ENCODE results near the gene E2F4. TPM values are rescaled to one million over a fixed set of nuclear protein-coding genes. Genes with fewer than 3 reads are reported as not detected.

Gene E2F4
- total and polyA plus RNA-seq, 2 donors: 28.0 to 65.0 TPM

- Histone ChIP-seq H3K27ac (ENCODE audit: low read depth) (peak overlapping the region; percentile 44), H3K36me3 (ENCODE audit: insufficient read depth) (no peaks in the 10 kb centered on the region), H3K4me3 (ENCODE audit: low read depth, low read length) (no peak overlapping the region), H3K4me1 (ENCODE audit: insufficient read depth) (no peaks in the 10 kb centered on the region)
- WGBS: 69% methylated on average over 10 of the region's 10 CpGs
- no peak for DNase-seq (ENCODE audit: extremely low spot score)
These were observed 49.3 kb downstream of the E2F4 start for GRCh38 chr16:67241008-67241900.

DNA sequence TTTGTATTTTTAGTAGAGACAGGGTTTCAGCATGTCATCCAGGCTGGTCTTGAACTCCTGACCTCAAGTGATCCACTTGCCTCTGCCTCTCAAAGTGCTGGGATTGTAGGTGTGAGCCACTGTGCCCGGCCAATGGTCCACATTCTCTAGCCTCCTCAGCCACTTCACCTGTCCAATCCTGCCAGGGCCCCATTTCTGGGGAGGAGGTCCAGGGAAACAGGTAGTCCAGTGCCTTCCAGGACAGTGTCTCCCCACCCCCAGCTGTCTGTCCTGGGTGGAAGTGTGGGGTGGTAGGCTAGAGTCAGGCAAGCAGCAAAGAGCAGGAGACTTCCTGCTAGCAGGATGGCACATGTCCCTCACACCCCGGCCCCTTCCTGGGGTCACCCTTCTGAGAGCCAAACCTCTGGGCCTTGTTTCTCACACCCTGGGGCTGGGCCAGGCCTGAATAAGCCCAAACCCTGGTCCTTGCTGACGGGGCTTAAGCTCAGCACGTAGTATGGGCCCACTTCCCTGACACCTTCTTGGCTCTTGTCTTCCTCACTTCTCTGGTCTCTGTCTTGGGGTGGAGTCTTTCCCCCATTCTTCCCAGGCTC is 50.3 kb downstream of the E2F4 start:
- Histone ChIP-seq H3K4me1 (ENCODE audit: insufficient read depth) (no peaks in the 10 kb centered on the region), H3K27ac (ENCODE audit: low read depth) (no peak overlapping the region), H3K4me3 (ENCODE audit: low read depth, low read length) (no peak overlapping the region), H3K36me3 (ENCODE audit: insufficient read depth) (no peaks in the 10 kb centered on the region)
- DNase-seq (ENCODE audit: extremely low spot score): no peak
- WGBS: 62% methylated on average over 4 of the region's 4 CpGs

GRCh38 chr16:67243481-67243880 is 51.5 kb downstream of the E2F4 start:
- H3K4me1 ChIP-seq (ENCODE audit: insufficient read depth): no peaks in the 10 kb centered on the region

GRCh38 chr16:67244387-67245185 is 52.6 kb downstream of the E2F4 start:
- whole genome bisulfite sequencing: 33% methylated on average over 5 of the region's 5 CpGs

More at GRCh38 chr16:67243481-67243880, 51.5 kb downstream of the E2F4 start:
- Histone ChIP-seq H3K4me3 (ENCODE audit: low read depth, low read length) (no peak overlapping the region), H3K27ac (ENCODE audit: low read depth) (no peak overlapping the region), H3K36me3 (ENCODE audit: insufficient read depth) (no peaks in the 10 kb centered on the region)
- WGBS: 82% methylated on average over 4 of the region's 4 CpGs
- DNase-seq (ENCODE audit: extremely low spot score): no peak

DNA sequence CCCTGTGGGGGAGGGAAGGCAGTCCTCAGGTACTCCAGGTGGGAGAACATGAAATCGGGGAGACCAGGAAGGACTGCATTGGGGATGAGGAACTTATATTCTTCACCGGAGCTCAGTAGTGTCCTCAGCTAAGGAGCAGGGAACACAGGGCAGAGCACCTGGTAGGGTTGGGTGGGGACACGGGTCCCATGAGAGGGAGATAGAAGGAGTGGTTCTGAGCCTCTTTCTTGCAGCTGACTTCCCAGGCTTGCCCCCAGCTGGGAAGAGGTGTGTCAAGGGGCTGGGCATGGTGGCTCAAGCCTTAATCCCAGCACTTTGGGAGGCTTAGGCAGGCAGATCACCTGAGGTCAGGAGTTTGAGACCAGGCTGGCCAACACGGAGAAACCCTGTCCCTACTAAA is 53.2 kb downstream of the E2F4 start:
- no peaks in the 10 kb centered on the region for H3K36me3 ChIP-seq (ENCODE audit: insufficient read depth)
- 69% methylated on average over 4 of the region's 4 CpGs for WGBS
- no peak overlapping the region for H3K4me3 ChIP-seq (ENCODE audit: low read depth, low read length)
- no peak for DNase-seq (ENCODE audit: extremely low spot score)
- no peak overlapping the region for H3K27ac ChIP-seq (ENCODE audit: low read depth)
- no peaks in the 10 kb centered on the region for H3K4me1 ChIP-seq (ENCODE audit: insufficient read depth)

More at GRCh38 chr16:67244387-67245185, 52.6 kb downstream of the E2F4 start:
- H3K4me1 ChIP-seq (ENCODE audit: insufficient read depth): no peaks in the 10 kb centered on the region
- H3K27ac ChIP-seq (ENCODE audit: low read depth): no peak overlapping the region
- H3K36me3 ChIP-seq (ENCODE audit: insufficient read depth): no peaks in the 10 kb centered on the region
- DNase-seq (ENCODE audit: extremely low spot score): no peak
- H3K4me3 ChIP-seq (ENCODE audit: low read depth, low read length): no peak overlapping the region

GRCh38 chr16:67245674-67246080 is 53.7 kb downstream of the E2F4 start:
- Histone ChIP-seq H3K4me1 (ENCODE audit: insufficient read depth) (no peaks in the 10 kb centered on the region), H3K4me3 (ENCODE audit: low read depth, low read length) (peak overlapping the region; percentile 69), H3K27ac (ENCODE audit: low read depth) (peak overlapping the region; percentile 66), H3K36me3 (ENCODE audit: insufficient read depth) (no peaks in the 10 kb centered on the region)
- WGBS: 12% methylated on average over 8 of the region's 8 CpGs
- DNase-seq (ENCODE audit: extremely low spot score): no peak

- no peak for DNase-seq (ENCODE audit: extremely low spot score)
- WGBS: under 1% methylated on average over 48 of the region's 48 CpGs
- no peaks in the 10 kb centered on the region for H3K4me1 ChIP-seq (ENCODE audit: insufficient read depth)
- H3K4me3 ChIP-seq (ENCODE audit: low read depth, low read length): peak overlapping the region; percentile 69
- peak overlapping the region; percentile 66 for H3K27ac ChIP-seq (ENCODE audit: low read depth)
- no peaks in the 10 kb centered on the region for H3K36me3 ChIP-seq (ENCODE audit: insufficient read depth)
These were observed 54.3 kb downstream of the E2F4 start for GRCh38 chr16:67246081-67246755.

DNA sequence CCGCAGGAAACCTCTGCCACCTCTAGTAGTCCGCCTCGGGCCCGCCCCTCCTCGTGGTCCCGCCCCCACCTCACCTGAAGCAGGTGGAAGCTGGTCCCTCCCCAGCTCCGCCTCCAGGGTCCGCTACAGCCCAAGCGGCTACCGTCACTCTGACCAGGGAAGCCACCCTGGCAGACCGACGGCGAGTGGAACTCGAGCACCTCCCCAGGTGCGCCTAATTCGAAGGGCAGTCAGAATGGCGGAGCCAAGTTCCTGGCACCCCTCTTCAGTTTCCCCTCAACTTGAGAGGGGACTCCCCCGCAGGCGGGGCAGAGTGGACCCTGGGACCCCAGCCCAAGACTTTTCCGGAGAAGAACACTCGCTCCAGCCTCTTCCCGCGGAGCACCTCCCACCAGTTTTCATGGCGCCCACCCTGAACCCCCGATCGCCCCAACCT is 54.8 kb downstream of the E2F4 start:
- H3K4me1 ChIP-seq (ENCODE audit: insufficient read depth): no peaks in the 10 kb centered on the region
- peak overlapping the region; percentile 69 for H3K4me3 ChIP-seq (ENCODE audit: low read depth, low read length)
- under 1% methylated on average over 26 of the region's 26 CpGs for WGBS
- H3K36me3 ChIP-seq (ENCODE audit: insufficient read depth): no peaks in the 10 kb centered on the region
- DNase-seq (ENCODE audit: extremely low spot score): no peak
- H3K27ac ChIP-seq (ENCODE audit: low read depth): peak overlapping the region; percentile 60

- H3K4me3 ChIP-seq (ENCODE audit: low read depth, low read length): peak within 1 kb of the TSS; percentile 69
- WGBS: under 1% methylated on average over 60 of the region's 60 CpGs
- H3K27ac ChIP-seq (ENCODE audit: low read depth): peak within 1 kb of the TSS; percentile 66
- peak; percentile 76 for DNase-seq (ENCODE audit: extremely low spot score)
- H3K36me3 ChIP-seq (ENCODE audit: insufficient read depth): no peaks in the 10 kb centered on the region
- H3K4me1 ChIP-seq (ENCODE audit: insufficient read depth): no peaks in the 10 kb centered on the region
These were observed 55.5 kb downstream of the E2F4 start, which contains the start of gene FHOD1 for GRCh38 chr16:67247192-67248072. TSS of gene FHOD1 (minus strand) at chr16:67247481. CDS start at chr16:67247410, 71 bp downstream.

- Histone ChIP-seq H3K36me3 (ENCODE audit: insufficient read depth) (no peaks in the 10 kb centered on the region), H3K4me1 (ENCODE audit: insufficient read depth) (no peaks in the 10 kb centered on the region), H3K27ac (ENCODE audit: low read depth) (no peak overlapping the region), H3K4me3 (ENCODE audit: low read depth, low read length) (peak overlapping the region; percentile 48)
- DNase-seq (ENCODE audit: extremely low spot score): no peak
- 4% methylated on average over 7 of the region's 7 CpGs for WGBS
These were observed 56.1 kb downstream of the E2F4 start for GRCh38 chr16:67248073-67248400.
